ENCODE results near the gene REV3L.

DNA sequence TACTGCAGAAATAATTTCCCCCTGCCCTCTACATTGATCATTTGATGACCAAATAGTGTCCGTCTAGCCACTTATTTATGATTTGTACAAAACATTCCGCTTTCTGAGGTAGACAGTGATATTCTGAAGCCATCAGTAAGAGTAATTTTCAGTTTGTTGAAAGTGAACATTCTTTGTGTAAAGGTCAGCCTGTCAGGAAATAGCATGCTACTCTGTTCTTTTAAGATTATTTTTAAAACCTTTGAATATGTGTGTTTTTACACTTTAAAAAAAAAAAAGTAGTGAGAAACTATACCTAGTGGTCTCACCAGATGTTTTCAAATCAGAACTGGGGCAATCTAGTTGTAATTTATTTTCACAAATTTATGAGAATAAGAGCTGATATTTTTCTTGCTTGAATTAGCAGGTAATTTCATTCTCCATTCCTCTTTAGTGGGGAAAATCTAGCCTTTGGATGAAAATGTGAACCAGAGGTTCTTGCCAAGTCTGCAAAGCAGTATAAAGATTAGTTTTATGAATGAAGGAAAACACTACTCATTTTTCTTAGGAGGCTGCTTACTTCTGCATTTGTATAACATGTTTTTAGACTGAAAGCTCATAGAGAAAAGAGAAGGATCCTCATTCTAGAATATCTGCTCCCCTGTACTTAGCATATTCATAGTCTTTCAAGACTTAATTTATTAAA, 12.1 kb upstream of the REV3L start:
- TF ChIP-seq, protein P1, sequence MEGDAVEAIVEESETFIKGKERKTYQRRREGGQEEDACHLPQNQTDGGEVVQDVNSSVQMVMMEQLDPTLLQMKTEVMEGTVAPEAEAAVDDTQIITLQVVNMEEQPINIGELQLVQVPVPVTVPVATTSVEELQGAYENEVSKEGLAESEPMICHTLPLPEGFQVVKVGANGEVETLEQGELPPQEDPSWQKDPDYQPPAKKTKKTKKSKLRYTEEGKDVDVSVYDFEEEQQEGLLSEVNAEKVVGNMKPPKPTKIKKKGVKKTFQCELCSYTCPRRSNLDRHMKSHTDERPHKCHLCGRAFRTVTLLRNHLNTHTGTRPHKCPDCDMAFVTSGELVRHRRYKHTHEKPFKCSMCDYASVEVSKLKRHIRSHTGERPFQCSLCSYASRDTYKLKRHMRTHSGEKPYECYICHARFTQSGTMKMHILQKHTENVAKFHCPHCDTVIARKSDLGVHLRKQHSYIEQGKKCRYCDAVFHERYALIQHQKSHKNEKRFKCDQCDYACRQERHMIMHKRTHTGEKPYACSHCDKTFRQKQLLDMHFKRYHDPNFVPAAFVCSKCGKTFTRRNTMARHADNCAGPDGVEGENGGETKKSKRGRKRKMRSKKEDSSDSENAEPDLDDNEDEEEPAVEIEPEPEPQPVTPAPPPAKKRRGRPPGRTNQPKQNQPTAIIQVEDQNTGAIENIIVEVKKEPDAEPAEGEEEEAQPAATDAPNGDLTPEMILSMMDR (IDR thresholded peaks at IDR 0.05; ENCODE audit: low read depth, low read length) = no peak
- TF ChIP-seq EZH2phosphoT487 (IDR thresholded peaks at IDR 0.05; ENCODE audit: low read depth) = no peak

Data from OCI-LY3 (cell line).